Keratinocyte (primary cell): ENCODE data around the gene ZNF432.

Experiments
- CTCF ChIP-seq, 3 experiments: IDR thresholded peaks in 1 of 3; conservative IDR thresholded peaks in 1 of 3; optimal IDR thresholded peaks in 1 of 3; 2 replicates in 2 of 3; 3 replicates in 1 of 3; pipeline versions ENCODE3 to v1.5.1; 2011; ENCODE audit warnings: low read length in 3 of 3, mild to moderate bottlenecking in 3 of 3, moderate library complexity in 2 of 3, control low read depth in 1 of 3, inconsistent platforms in 1 of 3; ENCODE audit not compliant: insufficient read depth in 2 of 3; ENCODE audit errors: extremely low read depth in 1 of 3
- EZH2 ChIP-seq: IDR thresholded peaks from one replicate; pipeline ENCODE4 v1.6.1; 2012; ENCODE audit warnings: inconsistent platforms, mild to moderate bottlenecking, low read length, moderate library complexity

- no peak for TF ChIP-seq CTCF (optimal IDR thresholded peaks at IDR 0.05 in 1 of 3, IDR thresholded peaks at IDR 0.05 in 1 of 3, conservative IDR thresholded peaks at IDR 0.05 in 1 of 3; ENCODE audit: extremely low read depth in 1 of 3, insufficient read depth in 2 of 3, low read length in 3 of 3)
- TF ChIP-seq EZH2 = no peak
Observed at GRCh38 chr19:52039169-52039568, 9.5 kb downstream of the ZNF432 start.
